Mesangial cell (primary cell): ENCODE data around the gene ZMIZ2. TPM values are rescaled to one million over a fixed set of nuclear protein-coding genes. Genes with fewer than 3 reads are reported as not detected.

Experiments used
- total RNA-seq: library from RNA; depleted of rRNA; stranded (reverse); fragments of >200 nt; gene quantifications from 2 replicates; pipeline ENCODE4 v1.2.3, GENCODE V29; 2015

Gene ZMIZ2, protein sequence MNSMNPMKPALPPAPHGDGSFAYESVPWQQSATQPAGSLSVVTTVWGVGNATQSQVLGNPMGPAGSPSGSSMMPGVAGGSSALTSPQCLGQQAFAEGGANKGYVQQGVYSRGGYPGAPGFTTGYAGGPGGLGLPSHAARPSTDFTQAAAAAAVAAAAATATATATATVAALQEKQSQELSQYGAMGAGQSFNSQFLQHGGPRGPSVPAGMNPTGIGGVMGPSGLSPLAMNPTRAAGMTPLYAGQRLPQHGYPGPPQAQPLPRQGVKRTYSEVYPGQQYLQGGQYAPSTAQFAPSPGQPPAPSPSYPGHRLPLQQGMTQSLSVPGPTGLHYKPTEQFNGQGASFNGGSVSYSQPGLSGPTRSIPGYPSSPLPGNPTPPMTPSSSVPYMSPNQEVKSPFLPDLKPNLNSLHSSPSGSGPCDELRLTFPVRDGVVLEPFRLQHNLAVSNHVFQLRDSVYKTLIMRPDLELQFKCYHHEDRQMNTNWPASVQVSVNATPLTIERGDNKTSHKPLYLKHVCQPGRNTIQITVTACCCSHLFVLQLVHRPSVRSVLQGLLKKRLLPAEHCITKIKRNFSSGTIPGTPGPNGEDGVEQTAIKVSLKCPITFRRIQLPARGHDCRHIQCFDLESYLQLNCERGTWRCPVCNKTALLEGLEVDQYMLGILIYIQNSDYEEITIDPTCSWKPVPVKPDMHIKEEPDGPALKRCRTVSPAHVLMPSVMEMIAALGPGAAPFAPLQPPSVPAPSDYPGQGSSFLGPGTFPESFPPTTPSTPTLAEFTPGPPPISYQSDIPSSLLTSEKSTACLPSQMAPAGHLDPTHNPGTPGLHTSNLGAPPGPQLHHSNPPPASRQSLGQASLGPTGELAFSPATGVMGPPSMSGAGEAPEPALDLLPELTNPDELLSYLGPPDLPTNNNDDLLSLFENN
- total RNA-seq = 23.5 and 37.0 TPM in 2 replicates

DNA sequence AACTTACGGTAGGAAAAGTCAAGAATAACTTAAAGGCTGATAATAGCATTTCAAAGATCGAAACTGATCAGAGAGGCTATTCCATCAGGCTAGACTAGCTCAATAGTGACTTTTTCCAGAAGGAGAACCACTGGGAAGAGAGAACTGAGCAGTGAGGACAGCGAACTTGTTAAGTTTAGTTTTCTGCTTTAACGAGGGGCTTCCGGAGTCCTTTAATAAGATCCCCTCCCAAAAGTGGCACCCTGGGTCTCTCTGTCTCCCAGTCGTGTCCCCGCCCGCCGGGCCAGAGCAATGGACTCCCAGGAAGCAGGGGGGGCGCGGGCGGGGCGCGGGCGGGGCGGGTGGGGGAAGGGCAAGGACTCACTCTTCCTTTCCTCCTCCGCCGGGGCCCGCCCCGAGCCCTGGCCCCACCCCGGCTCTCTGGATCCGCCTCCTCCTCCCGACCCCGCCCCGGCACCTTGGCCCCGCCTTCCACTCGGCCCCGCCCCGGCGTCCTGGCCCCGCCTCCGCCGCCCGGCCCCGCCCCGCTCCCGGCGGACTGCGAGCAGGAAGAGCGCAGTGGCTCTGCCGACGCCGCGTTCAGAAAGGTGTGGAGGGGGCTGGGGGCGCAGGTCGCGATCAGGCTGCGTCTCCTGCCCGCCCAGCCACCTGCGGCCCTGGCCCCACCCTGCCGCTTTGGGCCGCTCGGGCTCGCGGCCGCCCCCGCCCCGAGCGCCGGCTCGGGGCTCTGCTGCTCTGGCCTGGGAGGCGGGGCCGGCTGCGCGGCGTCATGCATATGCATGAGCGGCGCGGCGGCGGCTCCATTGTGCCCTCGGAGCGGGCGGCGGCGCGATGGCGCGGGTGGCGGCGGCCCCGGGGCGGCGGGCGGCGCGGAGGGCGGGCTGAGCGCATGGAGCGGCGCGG, at the start of gene ZMIZ2:
TSS of gene ZMIZ2 (plus strand) at position 803 of the 903 bp plus-strand sequence. CDS start 7,403 bp downstream, outside the sequence.

DNA sequence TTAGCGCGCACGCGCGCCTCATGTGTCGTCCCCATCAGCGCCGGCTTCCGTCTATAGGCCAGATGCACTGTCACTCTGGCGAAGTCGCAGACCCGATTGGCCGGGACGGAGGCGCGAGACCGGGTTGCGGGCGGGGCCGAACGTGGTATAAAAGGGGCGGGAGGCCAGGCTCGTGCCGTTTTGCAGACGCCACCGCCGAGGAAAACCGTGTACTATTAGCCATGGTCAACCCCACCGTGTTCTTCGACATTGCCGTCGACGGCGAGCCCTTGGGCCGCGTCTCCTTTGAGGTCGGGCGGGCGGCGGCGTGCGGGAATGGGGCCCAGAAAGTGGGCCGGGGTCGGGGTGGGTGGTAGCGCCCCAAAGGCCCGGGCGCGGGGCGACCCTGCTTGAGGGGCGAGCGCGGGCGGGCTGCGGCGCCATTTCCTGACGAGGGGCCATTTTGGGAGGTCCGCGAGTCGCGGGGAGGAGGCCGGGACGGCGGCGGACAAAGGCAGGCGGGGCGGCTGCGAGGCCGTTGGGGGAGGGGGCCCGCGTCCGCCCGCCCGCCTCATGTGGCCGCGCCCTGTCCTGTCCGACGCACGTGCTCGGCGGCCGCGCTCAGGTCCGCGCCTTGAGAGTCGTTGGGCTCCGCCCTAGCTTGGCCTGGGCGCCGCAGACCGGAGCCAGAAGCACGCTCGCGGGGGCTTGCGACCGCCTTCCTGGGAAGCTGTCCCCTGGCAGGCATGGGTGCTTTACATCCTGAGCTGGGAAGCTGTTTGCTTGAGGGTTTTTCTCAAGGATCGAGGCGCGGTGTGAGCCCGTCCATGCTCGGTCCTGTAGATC, 48.1 kb downstream of the ZMIZ2 start, which contains the start of gene PPIA:
TSS of gene PPIA (plus strand) at position 178 of the 825 bp plus-strand sequence. CDS start at position 222, 44 bp downstream.

Other genes with a start within 250 kb of the ZMIZ2 start
- gene NPC1L1, start 207.5 kb upstream of the ZMIZ2 start, total RNA-seq = 0.33 and 1.1 TPM in 2 replicates
- 56.5 and 84.1 TPM in 2 replicates for gene DDX56, start 174.9 kb upstream of the ZMIZ2 start, total RNA-seq
- gene TMED4, start 166.6 kb upstream of the ZMIZ2 start, total RNA-seq = 60.5 and 95.6 TPM in 2 replicates
- 90.9 and 105 TPM in 2 replicates for gene OGDH, start 142.2 kb upstream of the ZMIZ2 start, total RNA-seq
- 1,637 and 3,097 TPM in 2 replicates for gene PPIA, start 47.8 kb downstream of the ZMIZ2 start, total RNA-seq
- gene H2AZ2, start 99.2 kb downstream of the ZMIZ2 start, total RNA-seq = 105 and 178 TPM in 2 replicates
- gene PURB, start 136.7 kb downstream of the ZMIZ2 start, total RNA-seq = 9.6 and 12.9 TPM in 2 replicates
- under 0.01 and 0.13 TPM in 2 replicates for gene MYO1G, start 230.2 kb downstream of the ZMIZ2 start, total RNA-seq